GM19324 (cell line): ENCODE results near the gene NBEAL1.
"Not testable (repeated sequence)": the region's sequence is repeated elsewhere in the genome, so short reads cannot be mapped to it uniquely, and the experiment has no call there.

ENCODE experiments used
- ATAC-seq: cut with Tn5 transposase; IDR thresholded peaks from one replicate; pipeline ENCODE4 v1.9.1; 2021; ENCODE audit warnings: mild to moderate bottlenecking, moderate library complexity; ENCODE audit not compliant: unreplicated experiment, low FRiP score

NBEAL1 gene

DNA sequence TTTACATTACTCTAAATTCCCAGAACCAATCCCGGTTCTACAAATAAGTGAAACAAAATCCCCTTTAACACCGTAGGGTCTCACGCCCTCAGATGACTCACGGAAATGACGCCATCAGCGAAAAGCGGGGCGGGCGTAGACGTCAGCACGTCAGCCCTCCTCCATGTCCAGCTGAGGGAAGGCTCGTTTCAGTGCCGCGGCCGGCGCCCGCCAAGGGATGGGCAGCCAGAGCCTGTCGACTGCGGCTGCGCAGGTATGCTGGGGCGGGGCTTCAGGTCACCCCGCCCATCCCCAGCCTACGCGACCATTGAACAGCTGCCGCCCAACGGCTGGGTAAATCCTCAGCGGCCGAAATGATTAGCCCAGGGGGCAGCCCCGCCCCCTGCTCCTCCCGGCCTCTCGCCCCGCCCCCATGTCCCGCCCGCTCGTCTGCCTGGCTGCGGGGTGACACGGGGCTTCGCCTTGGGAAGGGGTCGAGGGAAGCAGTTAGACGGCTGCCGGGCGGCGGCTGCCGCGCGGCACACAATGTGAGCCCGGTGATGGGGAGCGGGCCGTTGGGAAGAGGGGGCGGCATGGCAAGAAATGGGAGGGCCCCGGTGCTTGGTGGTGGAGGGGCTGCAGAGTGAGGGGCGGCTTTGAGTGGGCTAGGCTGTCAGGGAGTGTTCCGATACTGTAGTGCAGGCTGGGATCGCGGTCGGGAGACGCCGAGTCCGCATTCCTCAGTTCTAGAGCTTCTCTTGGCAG, at the start of gene NBEAL1:
Gene NBEAL1 (plus strand): TSS at position 420 of the 744 bp plus-strand sequence. CDS start 1,510 bp downstream, outside the sequence.
- ATAC-seq: peak; percentile 98

GRCh38 chr2:202965810-202966460, 48.7 kb upstream of the NBEAL1 start:
- no peak for ATAC-seq

GRCh38 chr2:202969404-202969803, 45.3 kb upstream of the NBEAL1 start:
- not testable (repeated sequence) for ATAC-seq

- no peak for ATAC-seq
These were observed 37.9 kb upstream of the NBEAL1 start for GRCh38 chr2:202976809-202977208.

- no peak for ATAC-seq
These were observed 31.7 kb upstream of the NBEAL1 start for GRCh38 chr2:202982779-202983491.

- ATAC-seq: no peak
These were observed 24.9 kb upstream of the NBEAL1 start for GRCh38 chr2:202989749-202990148.

DNA sequence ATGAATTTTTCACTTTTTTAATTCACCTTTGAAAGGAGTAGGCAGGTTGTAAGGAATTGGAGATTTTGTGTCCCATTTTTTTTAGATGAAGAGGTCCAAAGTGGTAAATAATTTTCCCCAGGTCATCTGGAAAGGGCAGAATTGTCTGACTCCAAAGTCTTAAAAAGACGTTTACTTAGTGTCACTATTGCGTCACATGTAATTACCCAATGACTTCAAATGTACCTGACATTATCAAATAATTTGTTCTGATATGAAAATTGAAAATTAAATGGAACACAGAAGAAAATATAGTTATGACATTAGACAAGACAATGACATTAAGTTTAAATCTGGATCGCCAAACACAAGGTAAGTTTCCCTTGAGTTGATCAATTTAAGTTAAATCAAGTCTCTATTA, 24.2 kb upstream of the NBEAL1 start:
- ATAC-seq: no peak

DNA sequence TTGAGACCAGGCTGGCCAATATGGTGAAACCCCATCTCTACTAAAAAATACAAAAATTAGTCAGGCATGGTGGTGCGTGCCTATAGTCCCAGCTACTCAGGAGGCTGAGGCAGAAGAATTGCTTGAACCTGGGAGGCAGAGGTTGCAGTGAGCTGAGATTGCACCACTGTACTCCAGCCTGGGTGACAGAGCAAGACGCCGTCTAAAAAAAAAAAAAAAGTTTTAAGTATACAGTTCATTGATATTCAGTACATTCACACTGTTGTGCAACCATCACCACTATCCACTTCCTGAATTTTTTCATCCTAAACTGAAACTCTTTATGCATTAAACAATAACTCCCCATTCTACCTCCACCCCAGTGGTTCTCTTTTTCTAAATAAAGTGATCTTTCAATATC, 17.6 kb upstream of the NBEAL1 start:
- not testable (repeated sequence) for ATAC-seq

DNA sequence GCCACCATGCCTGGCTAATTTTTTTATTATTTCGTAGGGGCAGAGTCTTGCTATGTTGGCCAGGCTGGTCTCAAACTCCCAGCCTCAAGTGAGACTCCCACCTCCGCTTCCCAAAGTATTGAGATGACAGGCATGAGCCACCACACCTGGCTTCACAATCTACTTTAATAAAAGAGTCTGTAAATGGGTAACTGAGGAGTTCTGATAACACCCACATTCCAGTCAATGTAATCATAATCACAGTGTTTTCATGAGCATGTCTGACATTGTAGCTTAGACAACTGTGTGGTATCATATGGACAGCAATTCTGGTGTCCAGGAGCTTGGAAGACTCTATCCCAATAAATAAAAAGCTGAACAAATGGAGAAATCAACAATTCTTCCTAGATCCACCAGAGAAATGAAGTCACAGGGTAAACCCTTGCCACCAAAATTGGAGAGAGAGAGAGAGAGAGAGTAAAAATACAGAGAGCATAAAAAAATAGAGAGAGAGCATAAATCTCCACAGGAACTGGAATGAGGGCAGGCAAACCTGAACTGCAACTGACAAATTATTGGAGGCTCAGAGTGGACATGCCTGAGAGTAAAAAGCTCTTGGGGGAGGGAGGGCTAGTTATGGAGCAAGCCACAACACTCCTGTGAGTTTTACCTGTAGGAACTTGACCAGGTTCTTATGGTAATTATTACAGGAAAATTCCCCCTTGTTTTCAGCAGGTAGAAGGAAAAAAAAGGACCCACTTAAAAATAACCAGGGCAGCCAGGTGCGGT, 12.4 kb upstream of the NBEAL1 start:
- ATAC-seq: no peak

DNA sequence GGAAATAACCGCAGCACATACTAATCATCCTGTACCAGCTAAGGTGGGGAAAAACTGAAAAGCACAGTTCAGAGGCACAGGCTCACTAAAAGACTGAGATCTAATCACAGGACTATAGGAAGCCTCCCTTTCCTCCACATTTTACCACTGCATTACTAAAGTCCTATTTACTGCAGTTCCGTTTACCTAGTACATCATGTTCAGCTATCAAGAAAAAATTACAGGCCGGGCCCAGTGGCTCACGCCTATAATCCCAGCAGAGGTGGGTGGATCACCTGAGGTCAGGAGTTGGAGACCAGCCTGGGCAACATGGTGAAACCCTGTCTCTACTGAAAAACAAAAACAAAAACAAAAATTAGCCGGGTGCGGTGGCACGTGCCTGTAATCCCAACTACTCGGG, 11.0 kb upstream of the NBEAL1 start:
- no peak for ATAC-seq

DNA sequence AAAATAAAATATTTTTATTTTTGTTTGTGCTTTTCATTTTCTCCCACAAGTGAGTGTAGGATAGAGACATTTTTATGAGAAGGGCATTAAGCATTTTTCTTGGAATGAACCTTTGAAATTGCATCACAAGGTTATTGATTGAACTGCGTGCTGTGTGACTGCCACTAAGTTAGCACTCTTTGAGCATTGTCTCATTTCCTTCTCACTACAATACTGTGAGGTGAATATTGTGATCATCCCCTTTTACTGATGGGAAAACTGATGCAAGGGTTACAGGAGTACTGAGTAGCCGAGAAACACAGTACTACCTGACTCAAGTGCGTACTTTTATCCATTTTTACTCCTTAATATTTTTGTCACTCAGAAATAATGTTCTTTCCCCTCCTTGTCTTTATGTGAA, 2.0 kb downstream of the NBEAL1 start:
- ATAC-seq: no peak

DNA sequence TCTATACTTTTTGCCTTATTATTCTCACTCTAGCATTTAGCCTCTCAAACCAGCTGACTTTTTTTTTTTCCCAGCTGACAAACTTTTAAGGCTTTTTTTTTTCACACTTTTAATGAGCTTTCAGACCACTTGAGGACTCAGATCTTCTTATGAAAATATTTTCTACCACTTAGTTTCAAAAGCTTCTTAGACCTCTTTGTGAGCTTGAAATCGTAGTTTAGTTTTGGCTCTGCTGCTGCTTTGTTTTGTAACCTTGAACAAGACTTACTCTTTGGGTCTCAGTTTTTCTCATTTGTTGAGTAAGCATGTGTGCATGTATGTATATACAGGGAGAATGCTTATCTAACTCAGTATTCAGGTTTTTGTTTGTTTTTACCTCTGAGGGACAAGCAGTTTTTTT, 3.5 kb downstream of the NBEAL1 start:
- no peak for ATAC-seq

DNA sequence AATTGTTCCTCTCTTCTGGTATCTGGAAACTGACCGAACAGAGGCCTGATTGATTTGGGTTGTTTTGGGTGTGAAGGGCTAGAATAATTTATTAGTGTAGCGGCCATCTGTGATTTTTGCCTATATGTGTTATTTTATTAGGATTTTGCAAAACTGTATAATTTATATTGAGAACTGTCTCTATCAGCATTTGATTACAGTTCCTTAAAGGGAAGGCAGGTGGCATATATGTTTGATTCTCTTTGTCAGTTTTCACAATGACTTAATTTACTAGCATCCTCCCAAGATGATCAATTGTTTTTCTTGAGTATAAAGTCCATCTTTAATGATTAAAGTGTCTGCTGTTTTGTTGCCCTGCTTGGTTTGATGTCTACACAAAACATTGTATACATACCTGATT, 4.5 kb downstream of the NBEAL1 start:
- no peak for ATAC-seq

GRCh38 chr2:203021991-203022390, 7.3 kb downstream of the NBEAL1 start:
- ATAC-seq: no peak

DNA sequence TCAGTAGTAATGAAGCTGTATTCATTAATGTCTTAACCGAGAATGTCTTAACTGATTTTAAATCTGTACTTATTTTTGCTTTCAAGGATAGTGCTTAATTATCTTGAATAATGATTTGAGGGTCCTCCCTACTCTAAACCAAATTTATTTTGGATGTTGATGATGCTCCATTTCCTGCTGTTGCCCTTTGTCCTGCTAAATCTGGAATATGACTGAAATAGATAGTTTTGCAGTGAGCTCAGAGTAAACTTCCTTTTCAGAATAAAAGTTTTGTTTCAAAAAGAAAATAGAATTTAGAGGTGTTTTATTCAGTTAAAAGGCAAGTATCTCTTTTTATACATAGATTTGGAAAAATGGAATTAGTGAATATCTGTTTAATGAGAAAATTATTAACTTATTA, 8.1 kb downstream of the NBEAL1 start:
- ATAC-seq: no peak

GRCh38 chr2:203025592-203025991, 10.9 kb downstream of the NBEAL1 start:
- no peak for ATAC-seq

DNA sequence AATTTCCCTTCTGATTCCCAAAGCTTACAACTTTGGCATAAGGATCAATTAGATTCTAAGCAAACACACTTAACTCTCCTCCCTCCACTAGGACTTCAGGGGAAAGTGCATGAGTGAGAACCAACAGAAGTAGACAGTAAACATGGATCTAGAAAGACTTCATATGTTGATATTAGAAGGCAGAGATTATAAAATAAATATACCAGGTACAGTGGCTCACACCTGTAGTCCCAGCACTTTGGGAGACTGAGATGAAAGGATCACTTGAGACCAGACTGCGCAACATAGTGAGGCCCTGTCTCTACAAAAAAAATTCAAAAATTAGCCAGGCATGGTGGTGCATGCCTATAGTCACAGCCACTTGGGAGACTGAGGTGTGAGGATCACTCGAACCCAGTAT, 15.9 kb downstream of the NBEAL1 start:
- ATAC-seq: no peak

GRCh38 chr2:203030991-203031390, 16.3 kb downstream of the NBEAL1 start:
- ATAC-seq: no peak

DNA sequence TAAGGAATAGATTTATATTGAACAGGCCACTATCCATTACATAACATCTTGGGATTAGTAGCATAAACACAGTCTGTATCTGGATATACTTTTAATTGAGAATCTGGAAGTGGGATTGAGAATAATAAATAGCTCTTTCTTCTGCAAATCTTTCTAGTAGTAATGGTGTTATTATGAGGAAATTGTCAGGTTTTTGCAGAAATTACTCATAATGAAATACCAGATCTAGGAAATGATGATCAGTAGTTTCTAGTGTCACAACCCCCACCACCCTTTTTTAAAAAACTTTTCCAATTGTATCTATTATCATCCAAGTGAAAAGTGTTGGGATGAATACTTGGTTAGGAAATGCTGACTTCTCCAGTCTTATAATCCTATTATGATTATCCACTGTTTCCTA, 18.7 kb downstream of the NBEAL1 start:
- no peak for ATAC-seq

DNA sequence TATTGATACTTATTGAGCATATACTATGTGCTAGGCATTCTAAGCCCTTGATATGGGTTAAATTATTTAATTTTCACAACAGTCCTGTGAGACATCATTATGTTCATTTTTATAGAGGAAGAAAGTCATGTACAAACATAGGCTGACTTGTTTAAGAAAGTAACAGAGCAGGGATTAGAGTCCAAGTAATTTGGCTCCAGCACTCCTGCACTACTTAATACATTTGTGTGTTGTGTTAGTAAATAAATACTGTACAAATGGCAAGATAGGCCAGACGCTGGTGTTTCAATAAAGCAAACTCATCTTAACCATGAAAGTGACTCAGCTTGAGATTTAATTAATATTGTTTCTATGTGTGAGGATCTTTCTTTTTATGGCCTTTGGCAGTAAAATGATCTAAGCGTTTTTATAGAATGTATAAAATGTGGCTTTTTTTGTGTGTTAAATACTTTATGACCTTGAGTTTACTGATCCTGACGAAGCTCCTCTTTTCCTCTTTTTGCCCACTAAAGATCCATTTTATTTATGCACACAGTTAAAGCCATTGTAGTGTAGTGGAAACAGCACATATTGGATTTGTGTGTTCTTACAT, 21.3 kb downstream of the NBEAL1 start:
- ATAC-seq: no peak
